Cardiac fibroblast (primary cell): ENCODE data around the gene P2RY1.

Experiments used
- DNase-seq, 2 donors: peaks; one replicate each; pipeline versions ENCODE4 v3.0.0 to v3.0.0-alpha.2; 2010; ENCODE audit warnings: low read depth in 2 of 2
- H3K4me3 ChIP-seq, 2 donors: replicated peaks in 1 of 2; 1 replicate in 1 of 2; 2 replicates in 1 of 2; pipeline ENCODE4 v1.5.1; 2011; ENCODE audit warnings: low read depth in 2 of 2, low read length in 2 of 2, mild to moderate bottlenecking in 2 of 2, moderate library complexity in 1 of 2
- TF ChIP-seq, protein P1 (sequence below): IDR thresholded peaks from one replicate; pipeline ENCODE4 v1.5.1; 2011; ENCODE audit warnings: low read depth, mild to moderate bottlenecking, low read length, inconsistent platforms

Gene P2RY1

GRCh38 chr3:152811974-152812760, 22.8 kb upstream of the P2RY1 start:
- no peak overlapping the region for H3K4me3 ChIP-seq
- TF ChIP-seq, protein P1, sequence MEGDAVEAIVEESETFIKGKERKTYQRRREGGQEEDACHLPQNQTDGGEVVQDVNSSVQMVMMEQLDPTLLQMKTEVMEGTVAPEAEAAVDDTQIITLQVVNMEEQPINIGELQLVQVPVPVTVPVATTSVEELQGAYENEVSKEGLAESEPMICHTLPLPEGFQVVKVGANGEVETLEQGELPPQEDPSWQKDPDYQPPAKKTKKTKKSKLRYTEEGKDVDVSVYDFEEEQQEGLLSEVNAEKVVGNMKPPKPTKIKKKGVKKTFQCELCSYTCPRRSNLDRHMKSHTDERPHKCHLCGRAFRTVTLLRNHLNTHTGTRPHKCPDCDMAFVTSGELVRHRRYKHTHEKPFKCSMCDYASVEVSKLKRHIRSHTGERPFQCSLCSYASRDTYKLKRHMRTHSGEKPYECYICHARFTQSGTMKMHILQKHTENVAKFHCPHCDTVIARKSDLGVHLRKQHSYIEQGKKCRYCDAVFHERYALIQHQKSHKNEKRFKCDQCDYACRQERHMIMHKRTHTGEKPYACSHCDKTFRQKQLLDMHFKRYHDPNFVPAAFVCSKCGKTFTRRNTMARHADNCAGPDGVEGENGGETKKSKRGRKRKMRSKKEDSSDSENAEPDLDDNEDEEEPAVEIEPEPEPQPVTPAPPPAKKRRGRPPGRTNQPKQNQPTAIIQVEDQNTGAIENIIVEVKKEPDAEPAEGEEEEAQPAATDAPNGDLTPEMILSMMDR = no peak
- no peak for DNase-seq

DNA sequence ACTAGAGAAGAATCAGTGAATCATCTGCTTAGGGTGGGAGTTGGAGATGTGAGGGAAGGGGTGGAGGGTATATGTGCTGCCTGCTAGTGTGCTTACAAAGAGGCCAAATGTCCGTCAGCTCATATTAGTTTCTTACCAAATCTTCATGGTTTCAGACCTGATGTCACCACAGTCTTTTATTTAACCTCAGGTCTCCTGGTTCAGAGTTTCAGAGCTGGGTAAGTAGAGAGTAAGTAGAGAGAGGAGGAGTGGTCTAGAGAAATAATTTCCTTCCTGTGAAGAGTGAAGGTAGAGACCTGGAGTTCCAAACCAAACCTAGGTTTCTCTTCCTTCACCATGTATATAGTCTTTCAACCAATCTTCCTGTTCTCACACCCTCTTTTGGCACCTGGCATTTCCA, 17.5 kb upstream of the P2RY1 start:
- no peak overlapping the region for H3K4me3 ChIP-seq
- DNase-seq = no peak
- TF ChIP-seq, protein P1 = no peak

- TF ChIP-seq, protein P1 = no peak
- DNase-seq = no peak
- H3K4me3 ChIP-seq = no peak overlapping the region
Measured at GRCh38 chr3:152818027-152818426, 16.9 kb upstream of the P2RY1 start.

- TF ChIP-seq, protein P1 = no peak
- no peak overlapping the region for H3K4me3 ChIP-seq
- no peak for DNase-seq
Measured at GRCh38 chr3:152823173-152823572, 11.8 kb upstream of the P2RY1 start.

- TF ChIP-seq, protein P1 = no peak
- DNase-seq = no peak
- no peak overlapping the region for H3K4me3 ChIP-seq
Measured at GRCh38 chr3:152823781-152824180, 11.2 kb upstream of the P2RY1 start.

DNA sequence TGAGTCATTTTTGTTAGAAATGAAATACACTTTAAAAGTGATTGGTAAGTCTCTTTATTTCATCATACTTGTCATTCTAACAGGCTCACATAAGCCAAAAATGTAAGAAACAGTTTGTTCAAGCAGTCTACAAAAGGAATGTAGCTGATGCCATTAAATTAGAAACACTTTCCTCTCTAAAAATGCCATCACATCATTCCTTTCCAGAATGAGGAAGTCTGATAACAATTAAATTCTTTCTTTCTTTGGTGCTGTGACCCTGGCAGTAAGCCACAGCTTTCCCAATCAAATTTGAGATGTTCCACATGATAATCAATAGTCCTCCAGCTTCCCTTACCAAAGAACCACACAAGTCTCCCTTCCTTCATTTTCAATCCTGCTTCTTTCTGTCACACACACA, 9.4 kb upstream of the P2RY1 start:
- no peak for DNase-seq
- H3K4me3 ChIP-seq = no peak overlapping the region
- TF ChIP-seq, protein P1 = no peak

GRCh38 chr3:152826476-152826875, 8.5 kb upstream of the P2RY1 start:
- DNase-seq = no peak
- TF ChIP-seq, protein P1 = no peak

More at GRCh38 chr3:152826476-152826875, 8.5 kb upstream of the P2RY1 start:
- H3K4me3 ChIP-seq = no peak overlapping the region
